NCI-H748 treated with DMSO at 0.1 percent for 48 hours (cell line): ENCODE measurements around the gene ZNF275.
"Not testable (repeated sequence)": the region's sequence is repeated elsewhere in the genome, so short reads cannot be mapped to it uniquely, and the experiment has no call there.

Experiments
- DNase-seq: peaks from one replicate; lab custom pipeline; 2025; lab: John Stamatoyannopoulos, UW

ZNF275 gene

DNA sequence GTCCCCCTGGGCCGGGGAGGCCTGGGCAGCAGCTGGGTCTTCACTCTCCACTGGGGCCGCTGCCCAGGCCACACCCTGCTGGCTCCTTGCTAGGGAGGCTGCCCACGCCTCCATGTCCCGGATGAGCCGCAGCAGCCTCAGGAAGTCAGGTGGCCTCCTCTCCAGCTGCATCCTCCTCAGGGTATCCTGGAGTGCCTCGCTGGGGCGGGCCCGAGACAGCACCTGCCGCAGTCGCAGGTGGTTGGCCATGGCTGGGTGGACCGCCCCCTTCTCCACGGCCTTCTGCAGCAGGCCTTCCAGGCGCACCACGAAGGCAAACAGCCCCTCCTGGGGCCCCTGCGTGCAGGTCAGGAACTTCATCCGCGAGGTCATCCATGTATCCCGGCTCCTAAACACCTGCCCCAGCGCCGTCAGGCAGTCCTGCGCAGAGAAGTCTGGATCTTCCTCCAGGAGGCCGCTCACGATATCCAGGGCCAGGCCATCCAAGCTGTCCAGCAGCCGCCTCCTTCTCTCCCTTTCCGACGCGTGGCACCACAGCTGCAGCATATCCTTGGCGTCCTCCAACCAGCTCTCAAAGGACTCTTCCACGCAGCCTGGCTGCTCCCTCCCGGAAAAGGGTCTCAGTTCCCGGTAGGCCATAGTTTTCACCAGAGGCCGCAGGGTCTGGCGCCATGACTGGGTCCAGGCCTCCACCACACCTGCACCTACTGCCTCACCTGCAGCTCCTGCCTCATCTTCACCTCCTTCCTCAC lies 14.5 kb upstream of the ZNF275 start:
- no peak for DNase-seq

DNA sequence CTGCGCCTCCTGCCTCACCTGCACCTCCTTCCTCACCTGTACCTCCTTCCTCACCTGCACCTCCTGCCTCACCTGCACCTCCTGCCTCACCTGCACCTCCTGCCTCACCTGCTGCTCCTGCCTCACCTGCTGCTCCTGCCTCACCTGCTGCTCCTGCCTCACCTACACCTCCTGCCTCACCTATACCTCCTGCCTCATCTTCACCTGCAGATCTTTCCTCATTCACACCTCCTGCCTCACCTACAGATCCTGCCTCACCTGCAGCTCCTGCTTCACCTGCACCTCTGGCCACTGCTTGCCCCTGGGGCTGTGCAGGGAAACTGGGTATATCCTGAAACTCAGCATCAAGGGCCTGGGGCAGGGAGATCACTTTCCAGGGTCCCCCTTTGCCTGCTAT lies 13.9 kb upstream of the ZNF275 start:
- not testable (repeated sequence) for DNase-seq

GRCh38 chrX:153320555-153321184 lies 13.3 kb upstream of the ZNF275 start:
- no peak for DNase-seq

GRCh38 chrX:153321381-153322124 lies 12.4 kb upstream of the ZNF275 start, which contains the start of gene PNMA6F:
TSS of gene PNMA6F (minus strand) at chrX:153321767. CDS start at chrX:153320674, 1,093 bp downstream.
- DNase-seq, result no peak

DNA sequence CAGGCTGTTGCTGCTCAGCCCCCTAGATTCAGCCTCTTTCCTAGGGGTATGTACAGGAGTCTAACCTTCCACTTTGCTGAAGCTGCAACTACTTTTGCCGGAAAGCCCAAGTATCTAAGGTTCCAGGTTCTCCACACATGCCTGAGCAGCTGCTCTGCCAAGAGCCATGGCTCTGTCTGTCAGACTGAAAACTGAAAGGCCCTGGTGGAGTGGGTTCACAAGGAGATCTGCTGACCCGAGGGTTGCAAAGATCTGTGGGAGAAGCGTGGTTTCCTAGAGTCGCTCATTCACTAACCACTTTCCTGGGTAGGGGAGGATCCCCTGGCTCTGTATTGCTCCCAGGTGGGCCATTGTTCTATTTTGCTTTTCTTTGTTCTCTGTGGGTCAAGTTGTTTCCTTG lies 6.4 kb upstream of the ZNF275 start:
- DNase-seq, result no peak

- DNase-seq, result no peak
These were observed 687 bp upstream of the ZNF275 start for GRCh38 chrX:153333266-153333665.

GRCh38 chrX:153334654-153335295 lies 822 bp downstream of the ZNF275 start:
- DNase-seq, result no peak

DNA sequence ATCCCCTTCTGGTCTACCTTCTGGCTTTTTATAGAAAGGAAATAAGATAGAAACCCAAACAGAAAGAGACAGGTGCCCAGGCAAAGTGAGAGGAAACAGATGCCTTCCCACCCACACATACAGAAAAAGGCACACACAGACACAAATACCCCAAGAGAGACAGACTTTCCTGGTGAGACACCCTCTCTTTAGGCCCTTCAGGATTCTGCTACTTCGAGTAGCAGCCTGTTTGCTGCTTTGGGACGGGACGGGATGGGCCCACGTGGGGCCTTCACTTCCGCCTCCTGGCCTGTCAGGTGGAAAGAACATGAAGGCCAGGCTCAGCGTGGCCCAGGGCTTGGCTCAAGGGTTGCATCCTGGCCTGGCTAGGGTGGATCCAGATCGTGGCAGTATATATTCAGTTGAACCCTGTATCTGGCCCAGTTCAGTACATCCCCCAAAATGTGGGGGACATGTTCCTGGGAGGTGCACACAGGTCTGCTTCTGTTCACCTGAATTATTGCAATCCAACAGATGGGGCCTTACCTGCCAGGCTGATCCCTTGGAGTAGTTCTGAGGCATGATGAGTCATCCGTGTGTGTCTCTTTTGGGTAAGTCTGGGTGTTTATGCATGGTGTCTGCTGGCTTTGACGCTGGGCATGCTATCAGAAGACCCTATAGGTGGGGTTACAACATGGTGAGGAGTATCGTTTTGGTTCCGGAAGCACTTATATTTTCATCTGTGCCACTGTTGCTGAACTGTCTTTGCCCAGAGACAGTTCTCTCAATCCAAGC lies 2.4 kb downstream of the ZNF275 start:
- no peak for DNase-seq

GRCh38 chrX:153336988-153337387 lies 3.0 kb downstream of the ZNF275 start:
- no peak for DNase-seq

- no peak for DNase-seq
These were observed 4.9 kb downstream of the ZNF275 start for GRCh38 chrX:153338836-153339235.

- DNase-seq, result no peak
These were observed 5.7 kb downstream of the ZNF275 start for GRCh38 chrX:153339662-153340061.

GRCh38 chrX:153340111-153340510 lies 6.2 kb downstream of the ZNF275 start:
- no peak for DNase-seq

- DNase-seq, result no peak
These were observed 9.0 kb downstream of the ZNF275 start for GRCh38 chrX:153342762-153343558.

DNA sequence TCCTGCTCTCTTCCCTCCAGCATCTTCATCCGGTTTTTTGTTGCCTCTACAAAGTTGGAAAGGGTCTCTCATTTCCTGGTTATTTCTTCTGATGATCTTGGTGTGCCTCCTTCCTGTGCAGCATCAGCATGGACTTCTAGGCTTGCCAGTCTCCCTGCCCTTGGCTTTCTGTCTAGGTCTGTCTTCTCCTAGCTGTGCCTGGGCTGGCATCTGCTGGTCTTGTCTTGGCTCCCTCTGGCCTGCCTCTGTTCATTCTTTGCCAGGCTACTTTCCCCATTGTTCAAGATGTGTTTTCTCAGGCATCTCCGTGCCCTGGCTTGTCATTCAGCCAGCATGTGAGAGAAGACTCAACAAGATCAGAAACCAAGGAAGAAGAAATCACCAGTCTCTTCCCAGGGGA lies 9.7 kb downstream of the ZNF275 start:
- DNase-seq, result no peak

GRCh38 chrX:153347530-153347929 lies 13.6 kb downstream of the ZNF275 start:
- no peak for DNase-seq

DNA sequence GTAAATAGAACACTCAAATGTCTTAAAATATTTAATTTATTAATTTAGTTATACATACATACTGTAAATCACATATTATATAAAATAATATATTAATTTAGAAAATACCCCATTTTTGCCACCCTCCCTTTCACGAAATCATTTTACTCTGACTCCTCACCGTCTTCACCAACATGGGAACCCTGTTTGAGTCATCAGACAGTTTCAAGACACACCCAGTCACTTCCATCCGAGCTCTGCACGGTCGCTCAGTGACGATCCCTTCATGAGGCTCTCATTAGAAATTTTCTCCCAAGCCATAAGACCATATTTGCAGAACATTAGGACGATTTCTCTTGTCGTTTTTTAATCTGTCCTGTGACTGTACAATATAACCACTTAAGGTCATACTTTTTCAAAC lies 14.5 kb downstream of the ZNF275 start:
- no peak for DNase-seq

GRCh38 chrX:153349952-153350351 lies 16.0 kb downstream of the ZNF275 start:
- DNase-seq, result no peak

DNA sequence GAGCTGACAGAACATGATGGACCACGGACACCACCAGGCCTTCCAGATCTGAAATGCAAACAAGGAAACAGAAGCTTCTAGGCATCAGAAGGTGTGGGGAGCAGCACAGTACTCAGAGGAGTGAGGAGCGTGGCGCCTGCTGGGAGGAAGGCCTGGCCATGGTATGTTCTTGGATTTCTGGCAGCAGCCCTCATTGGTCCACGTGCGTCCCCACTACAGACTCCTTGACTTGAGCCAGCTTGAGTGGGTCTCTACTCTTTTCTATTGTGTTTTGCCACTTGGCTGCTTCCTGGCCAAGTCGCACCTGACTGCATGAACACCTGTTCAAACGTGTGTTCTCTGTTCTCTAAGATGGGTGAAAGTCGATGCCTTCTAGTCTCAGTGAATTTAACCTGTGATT lies 18.0 kb downstream of the ZNF275 start:
- DNase-seq, result no peak

GRCh38 chrX:153352858-153353257 lies 18.9 kb downstream of the ZNF275 start:
- no peak for DNase-seq

GRCh38 chrX:153353416-153353815 lies 19.5 kb downstream of the ZNF275 start:
- DNase-seq, result no peak

DNA sequence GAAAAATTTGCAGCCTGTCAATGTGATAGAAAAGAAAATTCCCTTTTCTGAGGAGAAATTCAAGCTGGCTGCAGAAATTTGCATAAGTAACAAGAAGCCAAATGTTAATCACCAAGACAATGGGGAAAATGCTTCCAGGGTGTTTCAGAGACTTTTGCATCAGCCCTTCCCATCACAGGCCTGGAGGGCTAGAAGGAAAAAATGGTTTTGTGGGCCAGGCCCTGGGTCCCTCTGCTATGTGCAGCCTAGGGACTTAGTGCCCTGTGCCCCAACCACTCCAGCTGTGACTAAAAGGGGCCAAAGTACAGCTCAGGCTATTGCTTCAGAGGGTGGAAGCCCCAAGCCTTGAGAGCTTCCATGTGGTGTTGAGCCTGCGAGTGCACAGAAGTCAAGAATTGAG lies 23.9 kb downstream of the ZNF275 start:
- DNase-seq, result no peak
